GM19324 (cell line): ENCODE measurements around the gene P2RX1.

Experiments used
- ATAC-seq: cut with Tn5 transposase; IDR thresholded peaks from one replicate; pipeline ENCODE4 v1.9.1; 2021; ENCODE audit warnings: mild to moderate bottlenecking, moderate library complexity; ENCODE audit not compliant: unreplicated experiment, low FRiP score

P2RX1 gene

DNA sequence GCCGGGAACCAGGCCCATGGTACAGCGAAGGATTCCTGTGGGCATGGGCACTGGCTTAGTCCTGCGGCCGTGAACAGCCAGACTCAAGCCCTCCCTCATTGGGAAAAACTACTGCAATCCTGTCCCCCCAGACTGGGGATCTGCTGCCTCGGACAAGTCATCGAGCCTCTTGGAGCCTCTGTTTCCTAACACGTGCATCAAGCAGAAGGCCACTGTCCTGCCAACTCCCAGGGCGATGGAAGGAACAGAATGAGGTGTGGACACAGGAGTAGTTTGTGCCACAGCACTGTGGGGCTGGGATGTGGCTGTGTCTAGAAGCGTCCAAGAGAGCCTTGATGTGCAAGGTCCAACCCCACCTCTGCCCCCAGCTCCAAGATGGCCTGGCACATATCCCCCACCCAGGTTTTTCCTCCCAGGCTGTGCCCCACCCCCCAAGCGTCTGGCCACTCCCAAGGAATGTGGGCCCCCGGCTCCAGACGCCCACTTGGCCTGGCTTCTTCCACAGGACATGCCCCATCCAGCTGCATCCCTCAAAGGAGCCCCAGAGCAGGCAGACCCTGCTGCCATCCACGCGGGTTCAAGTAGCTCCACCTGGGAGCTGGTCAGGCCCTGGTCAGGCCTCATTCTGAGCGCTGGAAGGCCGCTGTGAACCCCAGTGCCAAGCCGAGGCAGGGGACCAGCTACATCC lies 26.8 kb downstream of the P2RX1 start:
- ATAC-seq: no peak

DNA sequence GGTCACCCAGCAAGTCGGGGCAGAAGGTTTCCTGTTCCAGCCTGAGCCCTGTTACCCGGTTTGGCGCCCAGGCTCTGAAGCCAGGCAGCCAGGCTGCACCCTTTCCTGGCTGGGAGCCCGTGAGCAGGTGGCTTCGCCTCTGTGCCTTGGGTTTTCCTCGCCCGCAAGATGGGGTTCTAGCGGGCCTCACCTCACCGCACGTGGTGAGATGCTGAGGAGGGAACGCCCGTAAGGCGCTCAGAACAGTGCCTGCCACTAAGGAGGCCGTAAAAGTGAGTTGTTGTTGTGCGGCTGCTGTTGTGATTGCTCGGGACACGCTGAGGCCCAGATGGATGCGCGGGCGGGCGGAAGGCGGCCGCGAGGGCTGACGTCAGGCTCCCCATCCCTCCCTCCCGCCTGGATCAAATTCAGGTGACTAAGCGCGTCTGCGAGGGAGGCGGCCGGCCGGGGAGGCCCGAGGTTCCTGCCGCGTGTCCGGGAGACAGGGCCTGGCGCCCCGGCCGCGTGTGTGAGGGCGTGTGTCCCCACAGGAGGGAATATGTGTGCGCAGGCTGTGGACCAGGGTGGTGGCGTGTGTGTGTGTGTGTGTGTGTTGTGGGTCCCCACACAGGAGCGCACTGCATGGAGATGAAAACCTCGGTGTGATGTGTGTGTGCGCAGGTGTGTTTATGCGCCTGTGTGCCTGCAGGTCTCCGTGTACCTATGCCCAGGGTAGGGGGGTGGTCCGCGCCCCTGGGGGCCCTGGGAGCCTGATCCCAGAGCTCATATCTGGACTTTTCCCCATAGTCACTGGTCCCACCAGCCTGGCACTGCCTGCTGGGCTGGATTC lies 27.7 kb downstream of the P2RX1 start:
- ATAC-seq: no peak

DNA sequence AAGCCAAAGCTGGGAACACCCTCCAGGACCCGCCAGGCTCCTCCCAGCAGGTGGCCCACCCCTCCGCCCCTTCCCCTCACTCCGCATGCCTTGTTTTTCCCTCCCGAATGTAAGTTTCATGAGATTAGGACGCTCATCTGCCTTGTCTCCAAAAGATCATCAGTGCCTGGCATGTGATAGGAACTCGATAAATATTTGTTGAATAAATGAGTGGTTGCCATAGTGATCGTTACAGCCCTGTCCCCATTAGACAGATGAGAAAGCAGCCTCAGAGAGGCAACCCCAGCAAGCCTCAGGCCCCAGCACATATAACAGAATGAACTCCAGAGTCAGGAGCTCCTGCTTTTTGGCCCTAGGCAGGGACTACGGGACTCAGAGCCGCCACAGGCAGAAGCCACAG lies 28.5 kb downstream of the P2RX1 start:
- no peak for ATAC-seq

DNA sequence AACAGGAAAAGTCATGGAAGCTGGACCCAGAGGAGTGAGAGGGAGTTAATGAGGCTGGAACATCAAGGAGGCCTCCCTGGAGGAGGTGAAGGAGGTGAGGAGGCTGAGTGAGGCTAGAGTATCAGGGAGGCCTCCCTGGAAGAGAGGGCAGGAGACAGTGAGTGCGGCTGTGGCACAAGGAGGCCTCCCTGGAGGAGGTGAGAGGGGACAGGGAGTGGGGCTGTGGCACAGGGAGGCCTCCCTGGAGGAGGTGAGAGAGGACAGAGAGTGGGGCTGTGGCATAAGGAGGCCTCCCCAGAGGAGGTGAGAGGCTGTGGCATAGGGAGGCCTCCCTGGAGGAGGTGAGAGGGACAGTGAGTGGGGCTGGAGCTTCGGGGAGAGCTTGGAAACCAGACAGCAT lies 28.9 kb downstream of the P2RX1 start:
- ATAC-seq: no peak

DNA sequence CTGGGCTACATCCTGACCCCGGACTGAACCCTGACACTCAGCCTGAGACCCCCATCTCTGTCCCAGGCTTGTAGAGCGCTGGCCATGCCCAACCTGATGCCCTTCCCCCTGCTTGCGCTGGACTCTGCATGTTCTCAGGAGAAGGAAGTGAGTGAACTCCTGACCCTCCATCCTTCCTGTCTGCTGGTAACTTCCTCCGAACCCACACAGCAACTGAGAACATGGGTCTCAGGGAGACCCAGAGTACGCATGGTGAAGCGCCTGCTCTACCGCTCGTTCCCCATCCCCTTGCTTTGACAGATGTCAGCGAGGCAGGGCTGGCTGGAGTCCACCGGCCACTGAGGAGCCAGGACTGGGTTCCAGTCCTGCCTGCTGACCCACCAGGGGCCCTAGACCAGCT lies 29.5 kb downstream of the P2RX1 start:
- ATAC-seq: no peak

DNA sequence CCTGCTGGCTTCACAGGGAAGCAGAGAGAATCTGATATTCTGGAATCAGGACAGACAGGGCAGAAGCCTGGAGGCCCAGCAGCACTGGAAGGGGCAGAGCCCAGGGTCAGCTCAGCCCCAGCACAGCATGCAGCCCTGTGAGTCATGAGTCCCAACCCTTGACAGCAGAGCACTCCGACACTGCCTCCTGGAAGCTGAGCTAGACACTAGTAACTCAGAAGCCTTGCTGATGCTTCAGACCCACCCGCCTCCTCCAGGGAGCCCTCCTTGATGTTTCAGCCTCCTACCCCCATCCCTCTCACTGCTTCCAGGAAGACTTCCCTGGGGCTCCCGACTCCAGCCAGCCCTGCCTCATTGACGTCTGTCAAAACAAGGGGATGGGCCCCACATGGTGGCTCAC lies 30.3 kb downstream of the P2RX1 start:
- ATAC-seq: no peak

DNA sequence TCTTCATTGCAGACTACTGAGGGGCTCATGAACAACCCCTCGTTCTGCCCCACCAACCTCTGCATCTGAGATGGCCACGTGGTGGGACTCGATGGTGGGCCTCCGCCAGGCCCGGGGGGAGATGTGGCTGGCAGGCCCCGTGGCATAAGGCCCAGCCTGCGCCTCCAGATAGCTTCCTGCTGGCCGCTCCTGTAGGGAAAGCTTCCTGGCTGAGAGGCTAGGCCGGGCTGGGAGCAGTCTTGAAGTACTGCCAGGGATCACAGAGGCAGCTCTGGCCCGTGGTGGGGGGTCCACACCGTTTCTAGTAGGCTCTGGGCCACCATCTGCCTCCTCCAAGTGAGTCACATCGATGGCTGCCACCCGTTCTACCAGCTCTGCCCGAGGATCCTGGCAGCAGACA lies 31.0 kb downstream of the P2RX1 start:
- no peak for ATAC-seq

DNA sequence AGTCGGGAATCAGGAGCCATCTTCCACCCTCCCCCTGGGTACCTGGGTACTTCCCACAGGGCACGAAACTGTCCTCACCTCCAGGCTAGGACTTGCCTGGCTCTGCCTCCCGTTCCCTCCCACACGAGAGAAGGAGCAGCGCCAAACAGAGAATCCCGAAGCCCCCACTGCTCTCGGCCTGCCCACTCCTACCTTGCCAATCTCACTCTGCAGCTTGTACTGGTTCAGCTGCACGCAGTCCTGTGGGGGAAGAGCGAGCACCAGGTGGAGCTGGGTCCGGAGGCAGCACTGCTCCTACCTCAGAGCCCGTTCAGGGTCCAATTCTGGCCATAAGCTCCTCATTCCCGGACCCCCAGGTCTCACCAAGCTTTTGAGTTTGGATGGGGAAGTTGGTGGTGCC lies 32.1 kb downstream of the P2RX1 start:
- ATAC-seq: no peak

DNA sequence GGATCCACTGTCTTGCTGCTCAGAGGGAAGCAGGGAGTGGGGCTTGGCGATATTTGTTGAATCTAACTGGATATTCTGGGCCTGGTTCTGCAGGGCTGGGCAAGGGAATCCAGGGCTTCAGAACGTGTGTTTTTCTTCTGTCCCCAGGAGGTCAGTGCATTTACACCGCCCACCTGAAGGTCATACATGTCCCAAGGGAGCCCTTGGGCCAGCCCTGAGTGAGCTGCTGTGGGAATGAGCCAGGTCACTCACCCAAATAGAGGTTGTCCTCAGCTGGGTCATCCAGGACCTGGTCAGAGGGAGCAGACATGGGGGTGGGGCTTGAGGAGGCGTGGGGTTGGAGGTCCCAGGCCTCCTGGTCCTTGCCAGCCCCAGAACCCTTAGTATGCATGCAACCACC lies 34.0 kb downstream of the P2RX1 start:
- ATAC-seq: no peak

DNA sequence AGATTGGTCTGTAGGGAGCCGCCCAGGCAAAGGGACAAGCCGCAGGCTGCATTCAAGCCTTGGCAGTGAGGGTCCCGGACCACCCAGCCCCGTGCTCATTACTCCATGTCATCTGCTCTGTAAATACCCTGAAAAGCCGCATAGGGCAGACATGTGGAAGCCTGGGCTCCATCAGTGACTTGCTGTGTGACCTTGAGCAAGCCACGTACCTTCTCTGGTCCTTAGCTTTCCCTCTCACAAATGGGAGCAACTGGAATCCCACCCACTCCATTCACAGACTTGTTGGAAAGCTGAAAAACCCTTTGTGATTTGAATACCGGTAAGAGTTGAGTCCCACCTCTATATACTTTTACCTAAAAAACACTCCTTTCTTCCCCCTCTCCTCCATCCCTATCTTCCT lies 35.3 kb downstream of the P2RX1 start:
- no peak for ATAC-seq

DNA sequence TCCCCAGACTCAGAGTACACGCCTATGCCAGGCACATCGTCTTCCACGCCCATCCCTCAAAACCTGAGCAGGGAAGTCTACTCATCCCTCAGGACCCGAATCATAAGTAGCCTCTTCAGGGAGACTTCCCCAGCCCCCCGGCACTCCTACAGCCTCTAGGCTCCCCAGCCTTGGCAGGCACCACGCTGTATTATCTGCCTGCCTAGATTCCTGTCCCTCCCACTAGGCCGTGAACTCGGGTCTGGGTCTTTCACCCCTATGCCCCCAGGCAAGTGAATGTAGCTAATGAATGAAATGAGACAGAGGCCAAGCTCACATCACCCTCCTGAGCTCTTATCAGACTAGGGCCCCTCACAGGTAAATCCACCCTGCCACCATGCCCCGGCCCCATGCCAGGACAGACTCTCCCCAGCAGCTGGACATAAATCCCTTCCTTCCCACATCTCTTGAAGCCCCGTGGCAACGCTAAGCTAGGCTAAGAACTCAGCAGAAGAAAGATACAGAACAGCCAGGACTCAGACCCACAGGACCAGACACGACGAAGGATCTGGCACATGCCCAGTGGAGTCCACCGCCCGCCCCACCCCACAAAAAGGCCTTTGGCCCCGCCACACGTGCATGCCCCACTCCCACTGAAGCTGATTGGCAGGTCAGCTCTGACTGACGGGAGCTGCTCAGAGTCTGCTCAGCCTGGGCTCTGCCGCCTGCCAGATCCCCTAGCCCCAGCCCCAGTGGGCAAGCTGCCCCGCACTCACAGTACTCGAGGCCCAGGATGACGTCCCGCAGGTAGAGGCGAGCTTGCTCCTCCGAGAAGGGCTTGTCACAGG lies 36.5 kb downstream of the P2RX1 start:
- no peak for ATAC-seq

DNA sequence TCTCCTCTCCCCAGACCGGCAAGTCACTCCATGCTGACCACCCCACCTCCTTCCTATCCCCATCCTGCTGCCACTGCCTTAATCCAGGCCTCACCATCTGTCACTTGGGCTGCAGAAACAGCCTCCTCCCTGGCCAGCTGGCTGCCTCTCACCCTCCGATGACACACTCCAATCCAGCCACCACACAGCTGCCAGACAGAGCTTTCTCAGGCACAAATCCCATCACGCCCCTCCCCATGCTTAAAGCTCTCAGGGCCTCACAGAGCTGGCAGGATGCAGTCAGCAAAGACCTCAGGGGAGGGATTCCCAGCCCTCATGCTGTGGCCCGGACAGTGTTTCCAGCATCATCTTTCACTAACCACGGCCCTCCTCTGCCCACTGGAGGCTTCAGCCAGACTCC lies 37.1 kb downstream of the P2RX1 start:
- ATAC-seq: no peak

DNA sequence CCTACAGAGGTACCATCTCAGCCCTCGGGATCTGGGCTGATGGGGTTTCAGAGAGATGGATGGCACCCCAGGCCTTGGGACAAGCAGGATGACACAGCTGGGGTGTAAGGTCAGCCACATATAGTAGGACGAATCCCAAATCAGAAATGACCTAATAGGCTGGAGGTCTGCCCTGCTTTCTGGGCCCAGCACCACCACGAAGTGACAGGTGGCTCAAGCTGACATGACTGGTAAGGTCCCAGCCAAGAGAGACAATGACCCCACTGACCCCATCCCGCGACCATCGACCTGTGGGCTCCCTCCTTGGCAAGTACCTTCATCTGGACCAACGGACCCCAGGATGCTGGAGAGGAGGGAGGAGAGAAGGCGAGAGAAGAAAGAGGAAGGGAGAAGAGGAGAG lies 39.0 kb downstream of the P2RX1 start:
- no peak for ATAC-seq

DNA sequence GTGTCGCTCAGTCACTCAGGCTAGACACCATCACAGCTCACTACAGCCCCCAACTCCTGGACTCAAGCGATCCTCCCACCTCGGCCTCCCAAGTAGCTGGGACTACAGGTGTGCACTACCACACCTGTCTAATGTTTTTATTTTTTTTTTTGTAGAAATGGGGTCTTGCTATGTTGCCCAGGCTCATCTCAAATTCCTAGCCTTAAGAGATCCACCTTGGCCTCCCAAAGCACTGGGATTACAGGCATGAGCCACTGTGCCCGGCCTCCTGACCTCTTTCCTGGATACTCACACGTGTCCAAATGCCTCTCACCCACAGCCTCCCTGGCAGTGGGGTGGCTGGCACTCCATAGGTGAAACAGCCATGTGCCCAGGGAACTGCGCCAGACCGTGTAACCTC lies 40.9 kb downstream of the P2RX1 start:
- ATAC-seq: no peak

DNA sequence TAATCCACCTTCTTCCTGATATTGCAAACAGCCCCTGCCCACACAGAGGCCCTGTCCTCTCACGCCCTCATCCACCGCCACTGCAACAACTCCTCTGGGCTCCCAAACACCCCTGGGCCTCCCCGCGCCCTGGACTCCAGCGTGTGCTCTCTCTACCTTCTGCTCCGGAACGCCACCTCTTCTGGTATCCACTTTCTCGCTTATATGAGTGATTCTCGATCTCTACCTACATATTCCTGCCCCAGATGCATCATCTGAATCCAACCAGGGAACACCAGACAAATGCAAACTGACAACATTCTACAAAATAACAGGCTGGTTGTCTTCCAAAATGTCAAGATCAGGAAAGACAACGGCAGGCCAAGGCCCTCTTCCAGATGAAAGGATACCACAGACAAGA lies 42.4 kb downstream of the P2RX1 start:
- ATAC-seq: no peak

DNA sequence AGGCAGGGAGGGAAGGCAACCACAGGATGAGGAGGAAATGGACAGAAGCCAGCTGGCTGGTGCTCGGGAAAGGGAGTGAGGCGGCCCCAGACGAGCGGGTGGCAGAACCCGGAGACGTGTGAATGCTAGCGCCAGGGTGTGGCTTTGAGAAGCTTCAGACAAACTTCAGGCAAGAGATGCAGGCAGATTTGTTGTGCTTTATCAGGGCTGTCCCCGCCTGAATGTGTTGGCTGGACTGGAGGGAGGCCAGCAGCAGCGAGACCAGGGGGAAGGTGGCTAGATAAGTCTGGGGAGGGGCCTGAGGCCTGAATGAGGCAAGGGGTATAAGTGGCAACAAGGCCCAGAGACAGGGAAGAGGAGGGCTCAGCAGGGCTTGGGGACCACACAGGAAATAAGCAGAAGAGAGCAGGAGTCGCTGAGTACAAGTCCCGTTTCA lies 45.4 kb downstream of the P2RX1 start:
- no peak for ATAC-seq

DNA sequence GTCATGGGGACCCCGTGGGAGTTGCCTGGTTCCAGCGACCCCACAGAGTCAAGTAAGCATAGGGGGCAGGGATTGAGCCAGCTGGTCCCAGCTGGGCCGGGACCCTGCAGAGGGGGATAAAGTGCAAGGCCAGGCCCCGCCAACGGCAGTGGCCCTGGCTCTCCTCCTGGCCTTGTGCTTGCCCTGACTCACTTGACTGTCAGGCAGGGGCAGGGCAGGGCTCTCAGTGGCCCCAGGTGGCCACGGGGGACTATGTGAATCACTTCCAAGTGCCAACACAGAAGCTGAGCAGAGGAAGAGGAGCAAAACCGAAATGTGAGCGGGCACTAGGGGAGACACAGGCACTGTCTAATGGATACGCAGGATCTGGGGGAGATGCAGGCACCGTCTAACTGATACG lies 48.7 kb downstream of the P2RX1 start:
- no peak for ATAC-seq

DNA sequence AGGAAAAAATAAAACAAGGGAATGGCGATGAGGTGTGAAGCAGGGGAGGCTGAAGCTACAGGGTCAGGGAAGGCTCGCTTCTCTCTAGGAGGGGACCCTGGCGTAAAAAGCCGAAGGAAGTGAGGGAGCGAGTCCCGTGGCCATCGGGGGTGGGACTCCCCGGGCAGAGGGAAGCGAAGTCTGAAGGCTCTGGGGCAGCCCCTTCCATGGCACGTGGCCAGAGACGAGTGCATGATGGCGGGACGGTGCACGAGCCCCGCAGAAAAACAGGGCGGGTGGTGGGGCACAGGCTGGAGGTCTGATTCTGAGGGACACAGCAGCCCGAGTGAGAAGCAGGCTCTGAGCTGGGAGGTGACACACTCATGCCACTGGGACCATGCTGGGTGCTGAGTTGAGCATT lies 49.2 kb downstream of the P2RX1 start:
- no peak for ATAC-seq

DNA sequence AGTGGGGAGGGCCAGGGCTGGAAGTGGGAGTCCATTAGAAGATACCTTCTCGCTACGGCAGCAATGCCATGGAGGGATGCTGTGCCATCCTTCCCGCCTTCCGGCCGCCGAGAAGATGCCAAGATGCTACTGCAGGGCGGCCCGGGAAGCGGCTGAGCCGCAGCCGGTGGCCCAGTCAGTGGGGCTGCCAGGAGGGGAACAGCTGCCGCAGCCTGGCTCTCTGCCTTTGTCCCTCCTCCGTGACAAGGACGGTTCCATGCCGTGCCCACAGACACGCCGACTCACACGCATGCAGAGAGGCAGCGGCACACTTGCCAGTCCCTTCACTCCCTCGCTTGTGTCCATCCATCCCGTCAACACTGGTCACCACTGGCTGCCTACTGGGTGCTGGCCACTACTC lies 50.0 kb downstream of the P2RX1 start:
- no peak for ATAC-seq

DNA sequence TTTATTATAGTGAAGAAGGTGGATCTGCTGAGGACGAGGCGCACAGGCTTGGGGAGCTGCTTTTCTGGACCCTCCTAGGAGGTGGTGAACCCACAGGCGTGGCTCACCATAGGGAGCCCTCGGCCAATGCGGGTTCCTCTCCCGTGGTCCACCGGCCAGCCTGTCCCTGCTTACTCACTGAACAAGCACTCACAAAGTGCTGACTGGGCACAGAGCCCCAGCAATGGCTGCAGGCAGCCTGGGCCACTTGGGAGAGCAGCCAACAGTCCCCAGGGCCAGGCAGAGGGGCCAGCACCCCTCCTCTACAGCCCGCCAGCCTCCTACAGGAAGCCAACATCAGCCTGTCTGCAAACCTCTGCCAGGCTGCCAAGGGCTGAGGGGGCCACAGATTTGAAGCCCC lies 51.1 kb downstream of the P2RX1 start:
- no peak for ATAC-seq

DNA sequence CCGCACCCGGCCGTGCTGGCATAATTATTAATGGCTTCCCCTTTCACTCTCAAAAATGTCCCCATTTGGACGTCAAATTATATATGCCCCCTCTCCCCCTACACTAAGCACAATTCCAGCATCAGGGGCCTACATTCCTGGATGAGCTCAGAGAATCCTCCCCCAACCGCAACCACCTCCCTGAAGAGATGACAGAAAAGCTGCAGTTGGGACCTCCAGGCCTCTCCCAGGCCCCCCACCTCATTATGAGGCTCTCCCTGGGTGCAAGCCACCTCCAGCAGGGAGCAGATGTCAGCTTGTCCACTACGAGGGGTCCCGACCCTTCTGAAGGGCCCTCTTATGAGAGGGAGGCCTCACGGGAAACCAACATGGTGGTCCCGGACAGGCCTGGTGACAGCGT lies 51.7 kb downstream of the P2RX1 start:
- no peak for ATAC-seq
